Right renal cortex interstitium (tissue), 3 donors: ENCODE results near the gene KCNIP4. TPM values are rescaled to one million over a fixed set of nuclear protein-coding genes. Genes with fewer than 3 reads are reported as not detected.
"Not testable (repeated sequence)": the region's sequence is repeated elsewhere in the genome, so short reads cannot be mapped to it uniquely, and the experiment has no call there.

Experiments used
- DNase-seq, 3 donors: peaks; one replicate each; pipeline ENCODE4 v3.0.0-alpha.2; 2013; ENCODE audit warnings: low read depth in 3 of 3, low spot score in 2 of 3
- polyA plus RNA-seq, 3 donors: library from polyadenylated mRNA; unstranded; fragments of 120-200 nt; gene quantifications; one replicate each; pipeline ENCODE4 v1.2.1, GENCODE V29; 2013; ENCODE audit not compliant: insufficient read length in 3 of 3

KCNIP4 gene
- polyA plus RNA-seq, 3 donors = 14.4 to 15.3 (median 14.5) TPM

DNA sequence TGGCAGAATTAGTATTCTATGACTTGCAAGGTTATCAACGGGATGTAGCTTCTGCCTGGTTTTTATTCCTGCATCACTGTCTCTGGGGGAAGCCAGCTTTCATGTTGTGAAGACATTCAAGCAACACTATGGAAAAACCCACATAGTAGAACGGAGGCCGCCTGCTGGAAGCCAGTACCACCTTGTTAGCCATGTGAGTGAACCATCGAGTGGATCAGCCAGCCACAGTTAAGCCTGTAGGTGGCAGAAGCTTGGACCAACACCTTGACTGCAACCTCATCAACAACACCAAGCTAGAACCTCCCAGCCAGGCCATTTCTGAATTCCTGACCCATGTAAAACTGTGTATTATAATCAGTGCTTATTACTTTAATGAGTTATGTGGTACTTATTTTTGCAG lies 538.2 kb downstream of the KCNIP4 start:
- no peak for DNase-seq

DNA sequence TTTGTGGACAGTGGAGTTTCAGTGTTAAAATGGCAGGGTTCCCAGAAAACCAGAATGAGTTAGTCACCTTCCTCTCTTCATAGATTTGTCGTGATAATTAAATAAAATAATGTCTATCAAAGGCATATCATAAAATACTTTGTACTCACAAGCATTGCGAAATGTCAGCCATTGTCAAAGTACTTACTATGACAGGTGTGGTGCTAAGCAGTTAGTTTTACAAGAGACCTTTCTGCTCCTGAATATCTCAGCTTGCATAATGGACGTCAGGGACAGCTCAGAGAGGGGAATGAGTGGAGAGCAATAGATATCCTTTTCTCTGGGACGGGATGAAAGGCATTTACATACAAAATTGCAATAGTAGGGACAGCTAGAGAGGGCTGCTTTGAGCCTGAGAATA lies 560.9 kb downstream of the KCNIP4 start:
- DNase-seq = no peak

DNA sequence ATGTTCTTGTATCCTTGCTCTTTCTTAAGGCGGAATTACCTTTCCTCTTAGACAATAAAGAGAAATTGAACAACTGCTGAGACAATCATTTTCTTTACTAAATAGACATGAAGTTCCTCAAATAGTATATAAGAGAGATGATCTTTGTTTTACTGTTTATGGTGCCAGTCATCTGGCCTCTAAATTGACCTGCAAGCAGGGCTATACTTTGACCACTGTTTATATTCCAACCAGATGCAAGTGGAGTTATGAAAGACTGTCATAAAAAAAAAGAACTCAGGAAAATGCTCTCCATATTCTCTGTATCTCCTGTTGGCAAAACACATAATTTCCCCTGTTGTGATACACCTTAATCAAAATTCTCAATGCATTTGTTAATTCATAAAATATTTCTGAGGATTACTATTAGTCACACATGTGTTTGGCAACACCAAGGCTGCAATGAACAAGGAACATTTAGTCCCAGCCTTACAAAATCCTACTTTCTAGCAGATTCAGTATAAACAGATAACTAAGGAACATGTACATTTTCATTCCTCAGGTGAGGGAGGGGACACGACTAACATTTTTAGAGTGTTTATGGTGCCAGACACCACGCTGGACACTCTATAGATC lies 562.3 kb downstream of the KCNIP4 start:
- DNase-seq = no peak

DNA sequence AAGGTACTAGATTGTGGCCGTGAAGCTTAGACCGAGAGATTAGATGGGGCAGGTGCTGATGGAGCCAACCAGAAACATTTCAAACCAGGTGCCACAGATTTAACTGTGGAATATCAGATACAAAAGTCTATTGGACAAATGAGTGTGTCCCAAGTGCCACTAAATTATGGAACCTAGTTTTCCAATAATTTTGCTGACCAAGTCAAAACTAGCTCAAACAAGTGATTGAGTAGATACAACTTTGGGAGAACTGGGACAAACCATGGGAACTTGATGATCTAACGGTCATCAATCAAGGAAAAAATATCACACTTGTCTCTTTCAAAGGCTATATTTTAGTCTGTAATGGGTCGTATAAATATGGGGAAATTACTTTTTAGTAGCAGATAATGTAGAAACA lies 562.9 kb downstream of the KCNIP4 start:
- DNase-seq = no peak

DNA sequence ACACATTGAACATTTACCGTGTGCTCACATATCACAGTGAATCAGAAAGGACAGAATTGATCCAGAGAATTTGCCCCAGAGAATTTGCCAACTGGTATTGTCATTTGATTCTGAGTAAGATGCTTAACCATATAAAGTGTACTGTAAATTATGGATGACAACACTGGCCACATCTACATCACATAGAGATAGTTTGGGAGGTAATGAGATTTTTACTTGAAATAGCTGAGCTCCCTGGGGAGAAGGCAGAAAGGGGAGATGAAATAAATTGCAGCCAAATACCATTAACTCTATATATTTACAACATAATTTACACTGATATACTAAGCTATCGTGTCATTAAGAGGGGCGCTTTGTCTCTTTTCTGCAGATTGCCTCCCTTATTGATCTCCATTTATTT lies 564.0 kb downstream of the KCNIP4 start:
- DNase-seq = no peak

DNA sequence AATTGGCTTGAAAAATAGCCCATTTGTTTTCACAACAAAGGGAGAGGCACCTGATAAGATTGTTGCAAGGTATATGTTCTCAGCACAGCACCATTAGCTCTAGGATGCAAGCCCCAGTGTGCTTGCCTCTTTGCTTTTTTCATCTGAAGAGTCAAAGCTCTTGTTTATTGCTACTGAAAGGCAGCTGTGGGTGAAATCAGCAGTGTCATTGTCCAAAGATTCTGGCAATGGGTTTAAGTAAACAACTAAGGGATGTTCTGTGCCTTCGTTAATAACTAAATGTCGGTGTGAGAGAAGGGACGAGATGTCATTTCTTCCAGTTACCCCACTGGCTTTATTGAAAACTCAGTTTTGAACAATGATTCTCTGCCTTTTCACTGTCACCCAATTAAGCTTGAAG lies 567.7 kb downstream of the KCNIP4 start:
- DNase-seq = no peak

DNA sequence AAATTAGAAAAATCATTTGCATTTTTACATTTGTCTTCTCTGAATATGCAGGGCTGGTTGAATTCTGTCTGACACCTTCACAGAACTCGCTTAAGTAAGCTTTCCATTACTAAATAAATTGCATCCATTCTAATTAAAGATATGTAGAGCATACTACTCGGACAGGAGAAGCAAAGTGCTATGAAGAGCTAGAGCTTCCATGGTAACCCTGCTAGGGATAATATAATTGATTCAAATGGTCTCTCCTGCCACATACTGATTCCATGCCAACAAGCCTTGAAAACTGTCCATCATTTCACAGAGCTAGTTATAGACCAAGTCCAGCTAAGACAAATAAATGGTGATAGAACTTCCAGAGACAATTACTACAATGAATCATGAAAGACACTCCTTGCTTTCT lies 571.5 kb downstream of the KCNIP4 start:
- no peak for DNase-seq

DNA sequence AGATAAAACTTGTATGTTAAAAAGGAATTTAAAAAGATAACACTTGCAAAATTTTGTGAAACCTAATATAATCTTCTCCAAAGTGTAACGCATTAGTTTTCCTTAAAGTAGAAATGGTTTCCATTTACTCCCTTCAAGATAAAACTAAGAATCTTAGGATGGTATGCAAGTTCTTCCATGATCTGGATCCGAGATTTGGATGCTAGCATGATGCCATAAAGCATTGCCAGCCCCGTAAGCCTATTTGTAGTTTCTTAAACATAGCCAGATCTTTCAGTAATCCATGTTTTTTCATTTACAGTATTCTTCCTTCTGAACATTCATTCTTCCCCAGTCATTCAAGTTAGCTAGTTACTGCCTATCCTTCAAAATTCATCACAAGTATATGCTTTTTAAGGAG lies 572.4 kb downstream of the KCNIP4 start:
- no peak for DNase-seq

DNA sequence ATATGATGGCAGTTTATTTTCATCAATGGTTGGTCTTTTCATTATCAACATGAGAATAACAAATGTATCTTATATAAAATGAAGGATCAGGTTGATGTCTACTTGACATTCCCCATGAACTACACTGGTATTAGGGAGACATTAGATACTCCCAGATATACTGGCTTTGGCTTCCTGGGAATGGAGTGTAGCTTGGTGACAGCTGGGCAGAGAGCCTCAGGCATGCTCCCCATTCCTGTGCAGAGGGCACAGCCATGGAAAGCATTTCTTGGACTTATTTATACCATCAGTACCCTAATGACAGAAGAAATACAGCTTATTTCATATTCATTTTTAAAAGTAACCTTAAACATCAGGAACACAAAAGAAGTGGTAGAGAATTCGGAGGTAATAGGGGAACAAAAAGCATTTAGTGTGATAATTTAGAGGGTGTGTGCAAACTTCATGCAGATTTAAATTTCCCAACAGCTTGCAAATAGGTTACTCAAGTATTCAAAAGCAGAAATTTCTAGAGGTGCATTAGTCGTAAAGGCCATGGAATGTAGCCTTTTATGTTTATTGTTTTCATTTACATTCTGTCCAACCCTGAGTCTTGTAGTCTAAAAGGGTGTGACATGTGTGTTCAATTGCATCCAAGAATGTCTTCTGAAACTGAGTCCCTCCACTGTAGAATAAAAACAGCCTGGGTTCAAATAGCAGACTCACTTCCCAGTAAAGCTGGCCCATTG lies 573.8 kb downstream of the KCNIP4 start:
- no peak for DNase-seq

DNA sequence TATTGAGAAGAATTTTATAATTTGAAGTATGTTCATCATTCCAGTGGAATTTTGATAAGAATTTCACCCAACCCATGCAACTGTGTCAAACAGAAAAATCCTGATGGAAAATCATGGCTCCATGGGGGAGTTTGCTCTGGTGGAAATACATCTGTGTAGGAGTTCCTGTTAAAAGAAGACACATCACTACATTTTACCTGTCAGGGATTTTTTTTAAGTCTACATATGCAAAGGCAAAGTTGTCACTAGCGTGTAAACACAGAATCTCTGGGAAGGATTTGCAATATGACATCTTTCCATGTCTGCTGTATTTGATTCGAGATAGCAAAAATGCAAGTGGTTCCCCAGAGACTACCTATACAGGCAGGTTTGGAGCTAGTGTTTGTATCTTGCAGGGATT lies 581.0 kb downstream of the KCNIP4 start:
- no peak for DNase-seq

DNA sequence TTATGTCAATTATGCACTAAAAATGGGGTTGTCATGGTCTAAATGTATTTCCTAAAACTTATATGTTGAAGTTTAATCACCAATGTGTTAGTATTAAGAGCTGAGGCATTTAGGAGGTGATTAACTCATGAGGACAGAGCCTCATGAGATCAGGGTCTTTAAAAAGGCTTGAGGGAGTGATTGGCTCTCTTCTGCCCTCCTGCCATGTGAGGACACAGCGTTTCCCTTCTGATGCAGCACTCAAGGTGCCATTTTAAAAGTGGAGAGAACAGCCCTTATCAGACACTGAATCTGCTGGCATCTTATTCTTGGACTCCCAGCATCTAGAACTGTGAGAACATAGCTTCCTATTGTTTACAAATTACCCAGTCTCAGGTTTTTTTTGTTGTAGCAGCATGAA lies 581.7 kb downstream of the KCNIP4 start:
- DNase-seq = no peak

DNA sequence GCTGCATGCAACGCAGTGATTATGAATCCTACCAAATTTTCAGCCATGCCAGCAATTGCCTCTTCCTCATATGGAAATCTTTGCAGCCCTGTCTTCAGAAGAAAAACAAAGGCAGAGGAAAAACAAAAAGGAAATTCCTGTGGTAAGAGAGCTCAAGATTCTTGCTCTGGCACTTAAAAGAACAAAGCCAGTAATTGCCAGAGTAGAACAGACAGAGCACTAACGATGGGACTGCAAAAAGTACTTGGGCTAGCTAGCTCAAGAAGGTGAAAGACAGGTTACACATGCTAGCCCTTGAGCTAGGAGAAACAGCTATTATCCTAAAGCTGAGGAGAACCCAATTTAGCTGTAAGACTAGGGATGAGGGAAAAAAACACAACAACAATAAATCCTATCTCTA lies 582.3 kb downstream of the KCNIP4 start:
- DNase-seq = no peak

DNA sequence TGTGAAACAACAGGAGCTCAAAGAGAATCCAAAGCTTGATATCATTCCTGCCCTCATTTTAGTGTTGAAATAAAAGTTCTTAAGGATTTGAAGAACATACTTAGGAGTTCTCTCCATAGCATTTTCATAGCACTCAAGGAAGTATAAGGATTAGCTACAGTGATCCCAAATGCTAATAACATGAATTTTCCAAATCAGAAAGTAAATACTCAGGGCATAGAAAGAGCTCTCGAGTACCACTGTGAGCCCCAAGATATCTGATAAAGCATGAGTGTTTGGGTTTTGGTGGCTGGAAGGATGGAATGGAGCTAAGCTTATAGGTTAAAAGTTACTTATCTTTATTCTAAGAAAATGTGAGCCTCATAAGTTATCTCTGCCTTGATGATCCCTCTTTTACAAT lies 584.9 kb downstream of the KCNIP4 start:
- no peak for DNase-seq

DNA sequence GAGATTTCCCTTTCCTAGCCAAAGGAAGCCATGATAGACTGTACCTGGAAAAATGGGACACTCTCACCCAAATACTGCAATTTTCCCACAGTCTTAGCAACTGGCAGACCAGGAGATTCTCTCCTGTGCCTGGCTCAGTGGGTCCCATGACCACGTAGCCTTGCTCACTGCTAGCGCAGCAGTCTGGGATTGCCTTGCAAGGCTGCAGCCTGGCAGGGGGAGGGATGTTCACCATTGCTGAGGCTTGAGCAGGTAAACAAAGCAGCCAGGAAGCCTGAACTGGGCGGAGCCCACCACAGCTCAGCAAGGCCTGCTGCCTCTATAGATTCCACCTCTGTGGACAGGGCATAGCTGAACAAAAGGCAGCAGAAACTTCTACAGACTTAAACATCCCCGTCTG lies 596.2 kb downstream of the KCNIP4 start:
- DNase-seq = not testable (repeated sequence)

DNA sequence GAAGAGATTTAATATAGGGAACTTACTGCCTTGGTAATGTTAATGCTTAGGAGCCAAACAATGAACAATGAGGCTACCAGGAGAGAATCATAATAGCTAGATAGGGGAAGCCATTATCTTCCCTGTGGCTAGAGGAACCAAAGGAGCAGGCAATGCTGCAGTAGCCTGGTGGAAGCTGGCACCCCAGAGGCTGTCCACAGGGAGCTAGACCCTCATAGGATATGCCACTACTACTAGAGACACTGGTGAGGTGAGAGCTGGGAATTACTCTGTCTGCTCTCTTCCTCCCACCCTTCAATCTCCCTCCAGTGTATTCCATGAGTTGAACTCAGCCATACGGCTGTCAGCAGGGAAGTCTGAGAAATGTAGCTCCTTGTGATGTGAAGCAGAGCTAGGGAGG lies 601.4 kb downstream of the KCNIP4 start:
- DNase-seq = no peak

DNA sequence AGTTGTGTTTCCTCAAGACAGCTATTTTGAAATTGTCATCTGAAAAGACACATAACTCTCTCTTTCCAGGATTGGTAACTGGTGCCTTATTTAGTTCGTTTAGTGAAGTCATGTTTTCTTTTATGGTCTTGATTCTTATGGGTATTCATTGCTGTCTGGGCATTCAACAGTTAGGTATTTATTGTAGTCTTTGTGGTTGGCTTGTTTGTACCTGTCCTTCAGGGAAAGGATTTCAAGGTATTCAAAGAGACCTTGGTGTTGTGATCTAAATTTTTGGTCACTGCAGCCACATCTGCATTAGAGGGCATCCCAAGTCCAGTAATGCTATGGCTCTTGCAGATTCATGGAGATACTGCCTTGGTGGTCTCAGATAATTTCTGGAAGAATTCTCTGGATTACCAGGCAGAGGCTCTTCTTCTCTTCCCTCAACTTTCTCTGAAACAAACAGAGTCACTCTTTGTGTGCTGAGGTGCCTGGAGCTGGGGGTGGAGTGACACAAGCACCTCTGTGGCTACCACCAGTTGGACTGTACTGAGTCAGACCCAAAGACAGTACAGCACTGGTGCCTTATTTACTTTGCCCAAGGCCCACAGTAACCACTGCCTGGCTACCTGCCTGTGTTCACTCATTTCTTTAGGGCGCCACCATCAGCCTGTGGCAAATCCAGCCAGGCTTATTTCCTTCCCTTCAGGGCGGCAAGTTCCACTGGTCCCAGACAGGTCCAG lies 620.4 kb downstream of the KCNIP4 start:
- DNase-seq = no peak

DNA sequence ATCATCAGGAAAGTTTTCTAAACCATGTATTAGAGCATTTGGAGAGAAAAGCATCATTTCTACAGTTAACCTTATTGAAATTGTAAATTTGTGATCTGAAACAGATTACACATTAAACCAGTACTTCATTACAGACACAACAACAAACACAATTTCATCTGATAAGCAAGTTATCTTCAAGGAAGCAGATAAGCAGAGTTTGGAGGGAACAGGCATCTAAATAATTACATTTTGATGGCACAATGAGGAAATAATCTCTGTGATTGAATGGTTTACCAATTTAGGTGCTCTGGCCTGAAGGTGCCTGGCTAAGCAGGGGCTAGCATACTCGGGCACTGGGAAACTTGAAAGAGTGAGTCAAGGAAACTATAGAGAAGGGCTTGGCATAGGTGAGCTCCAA lies 628.5 kb downstream of the KCNIP4 start:
- no peak for DNase-seq

DNA sequence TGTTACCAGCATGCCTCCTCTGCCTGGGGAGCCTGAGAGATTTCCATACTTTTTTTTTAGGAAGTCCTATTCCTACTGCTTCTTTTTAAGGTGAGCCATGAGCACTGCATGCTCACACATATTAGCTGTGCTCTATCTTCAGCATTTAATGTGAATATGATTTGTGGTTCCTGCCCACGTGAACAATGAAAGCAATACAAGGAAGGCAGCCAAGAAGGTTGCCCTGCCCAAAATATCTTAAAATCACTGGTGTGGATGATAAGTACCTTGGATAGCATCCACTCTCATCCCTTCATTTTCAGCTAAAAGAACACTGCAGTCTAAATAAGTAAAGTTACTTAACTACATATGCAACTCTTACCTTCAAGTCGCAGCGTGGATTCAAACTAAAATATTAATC lies 640.9 kb downstream of the KCNIP4 start:
- no peak for DNase-seq

DNA sequence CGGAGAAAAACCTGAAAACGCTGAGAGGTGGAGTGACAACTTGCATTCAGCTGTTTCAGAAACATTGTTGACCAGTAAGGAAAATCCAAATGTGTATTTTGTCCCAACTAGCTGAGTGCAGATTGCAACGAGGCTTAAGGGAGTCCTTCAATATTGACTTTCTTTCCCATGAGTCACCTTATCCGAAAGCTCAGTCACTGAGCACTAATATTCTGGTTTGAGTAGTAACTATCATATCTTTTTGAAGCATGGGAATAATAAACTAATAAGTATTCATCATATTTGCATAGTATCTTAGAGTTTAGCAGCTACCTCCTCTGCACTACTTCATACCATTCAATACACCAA lies 644.1 kb downstream of the KCNIP4 start:
- DNase-seq = no peak

DNA sequence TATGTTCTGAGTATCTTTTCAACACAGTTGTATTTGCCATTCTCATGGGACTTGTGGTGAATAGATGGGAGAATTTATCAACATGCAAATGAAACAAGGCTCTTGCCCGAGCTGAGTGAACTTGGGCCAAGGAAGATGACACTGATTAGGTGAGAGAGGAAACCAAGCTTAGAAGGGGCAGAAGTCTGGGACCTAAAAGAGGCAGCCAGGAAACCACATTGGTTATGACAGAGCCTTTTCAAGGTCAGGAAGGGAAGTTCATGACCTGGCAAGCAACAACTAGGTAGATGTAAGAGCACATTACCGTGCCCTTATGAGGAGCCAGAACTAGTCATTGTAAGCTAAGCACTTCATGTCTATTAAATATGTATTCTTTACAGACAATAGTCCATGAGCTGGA lies 658.0 kb downstream of the KCNIP4 start:
- no peak for DNase-seq

DNA sequence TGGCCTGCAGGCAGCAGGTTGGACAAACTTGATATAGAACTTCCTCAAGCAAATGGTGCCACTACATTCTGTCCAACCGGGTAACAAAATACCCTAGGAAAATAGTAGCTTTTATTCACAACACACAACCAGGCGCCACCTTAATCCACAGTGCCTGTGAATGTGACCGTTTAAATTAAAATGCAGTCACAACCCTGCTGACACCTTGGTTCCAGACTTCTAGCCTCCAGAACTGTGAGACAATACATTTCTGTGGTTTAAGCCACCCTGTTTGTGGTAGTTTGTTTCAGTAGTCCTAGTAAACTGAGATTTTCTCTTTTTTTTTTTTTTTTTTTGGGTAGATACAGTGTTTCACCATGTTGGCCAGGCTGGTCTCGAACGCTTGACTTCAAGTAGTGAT lies 672.5 kb downstream of the KCNIP4 start:
- no peak for DNase-seq

DNA sequence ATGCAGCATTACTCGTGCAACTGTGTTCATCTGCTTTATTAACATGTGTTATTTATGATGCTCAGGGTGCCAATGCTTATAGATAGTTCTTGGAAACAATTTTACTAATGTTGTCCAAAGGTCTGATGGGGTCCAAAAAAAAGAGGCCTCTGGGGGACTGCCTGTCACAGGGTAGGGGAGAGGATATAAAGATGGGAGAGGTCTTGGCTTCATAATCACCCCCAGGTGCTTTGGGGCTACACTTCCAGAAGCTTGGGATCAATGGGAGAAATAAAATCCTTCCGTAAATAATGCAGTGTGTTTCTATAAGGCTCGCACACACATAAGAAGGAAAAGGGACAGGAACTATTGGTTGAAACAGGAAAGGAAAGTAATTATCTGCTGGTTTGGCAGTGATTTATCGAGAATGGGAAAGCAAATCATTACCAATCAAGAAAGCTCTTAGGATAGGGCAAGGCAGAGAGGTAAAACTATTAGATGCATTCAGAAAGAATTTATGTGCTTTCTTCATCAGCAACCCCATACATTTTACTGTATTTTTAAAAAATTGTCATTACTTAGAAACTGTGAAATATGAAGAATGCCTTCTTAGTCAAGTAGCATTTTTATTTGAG lies 677.0 kb downstream of the KCNIP4 start:
- DNase-seq = no peak
